ENCODE data around the gene TKT. TPM values are rescaled to one million over a fixed set of nuclear protein-coding genes. Genes with fewer than 3 reads are reported as not detected.

Gene TKT
- total RNA-seq, 1 donor from 2014 or later = 351 TPM

- no peak overlapping the region for H3K4me3 Mint-ChIP-seq
- no peaks in the 10 kb centered on the region for H3K9me3 Mint-ChIP-seq
- no peak overlapping the region for H3K27ac Mint-ChIP-seq
- intact Hi-C loops (cut with micrococcal nuclease) = no loop called here
- no peak for DNase-seq (ENCODE audit: low spot score)
- peaks cover 19% of the 10 kb centered on the region for H3K36me3 Mint-ChIP-seq (ENCODE audit: low read depth)
- H3K4me1 Mint-ChIP-seq (ENCODE audit: low read depth) = no peaks in the 10 kb centered on the region
- no peaks in the 10 kb centered on the region for H3K27me3 Mint-ChIP-seq (ENCODE audit: insufficient read depth)
Measured at GRCh38 chr3:53181024-53181371, 74.8 kb downstream of the TKT start.

- DNase-seq (ENCODE audit: low spot score) = no peak
- Mint-ChIP-seq H3K9me3 (no peaks in the 10 kb centered on the region), H3K36me3 (ENCODE audit: low read depth) (peaks cover 17% of the 10 kb centered on the region), H3K27ac (no peak overlapping the region), H3K4me1 (ENCODE audit: low read depth) (no peaks in the 10 kb centered on the region), H3K27me3 (ENCODE audit: insufficient read depth) (no peaks in the 10 kb centered on the region), H3K4me3 (no peak overlapping the region)
- intact Hi-C loops (cut with micrococcal nuclease) = no loop called here
Measured at GRCh38 chr3:53180305-53181023, 75.4 kb downstream of the TKT start.

DNA sequence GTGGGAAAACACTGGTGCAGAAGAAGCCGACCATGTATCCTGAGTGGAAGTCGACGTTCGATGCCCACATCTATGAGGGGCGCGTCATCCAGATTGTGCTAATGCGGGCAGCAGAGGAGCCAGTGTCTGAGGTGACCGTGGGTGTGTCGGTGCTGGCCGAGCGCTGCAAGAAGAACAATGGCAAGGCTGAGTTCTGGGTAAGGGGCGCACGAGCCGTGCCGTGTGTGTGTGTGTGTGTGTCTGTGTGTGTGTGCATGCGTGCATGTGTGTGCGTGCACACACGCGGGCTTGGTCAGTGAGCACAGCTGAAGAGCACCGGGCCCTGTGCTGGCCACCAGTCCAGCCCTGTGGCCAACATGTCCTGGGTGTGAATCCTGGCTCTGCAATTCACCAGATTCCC lies 76.2 kb downstream of the TKT start:
- Mint-ChIP-seq H3K27ac (no peak overlapping the region), H3K36me3 (ENCODE audit: low read depth) (peaks cover 13% of the 10 kb centered on the region), H3K4me1 (ENCODE audit: low read depth) (no peaks in the 10 kb centered on the region), H3K27me3 (ENCODE audit: insufficient read depth) (no peaks in the 10 kb centered on the region), H3K4me3 (no peak overlapping the region), H3K9me3 (no peaks in the 10 kb centered on the region)
- intact Hi-C loops (cut with micrococcal nuclease) = no loop called here
- no peak for DNase-seq (ENCODE audit: low spot score)

- intact Hi-C loops (cut with micrococcal nuclease) = no loop called here
- Mint-ChIP-seq H3K36me3 (ENCODE audit: low read depth) (peaks cover 17% of the 10 kb centered on the region), H3K9me3 (no peaks in the 10 kb centered on the region), H3K27ac (no peak overlapping the region), H3K4me1 (ENCODE audit: low read depth) (no peaks in the 10 kb centered on the region), H3K27me3 (ENCODE audit: insufficient read depth) (no peaks in the 10 kb centered on the region), H3K4me3 (no peak overlapping the region)
- DNase-seq (ENCODE audit: low spot score) = no peak
Measured at GRCh38 chr3:53178246-53178645, 77.6 kb downstream of the TKT start.

DNA sequence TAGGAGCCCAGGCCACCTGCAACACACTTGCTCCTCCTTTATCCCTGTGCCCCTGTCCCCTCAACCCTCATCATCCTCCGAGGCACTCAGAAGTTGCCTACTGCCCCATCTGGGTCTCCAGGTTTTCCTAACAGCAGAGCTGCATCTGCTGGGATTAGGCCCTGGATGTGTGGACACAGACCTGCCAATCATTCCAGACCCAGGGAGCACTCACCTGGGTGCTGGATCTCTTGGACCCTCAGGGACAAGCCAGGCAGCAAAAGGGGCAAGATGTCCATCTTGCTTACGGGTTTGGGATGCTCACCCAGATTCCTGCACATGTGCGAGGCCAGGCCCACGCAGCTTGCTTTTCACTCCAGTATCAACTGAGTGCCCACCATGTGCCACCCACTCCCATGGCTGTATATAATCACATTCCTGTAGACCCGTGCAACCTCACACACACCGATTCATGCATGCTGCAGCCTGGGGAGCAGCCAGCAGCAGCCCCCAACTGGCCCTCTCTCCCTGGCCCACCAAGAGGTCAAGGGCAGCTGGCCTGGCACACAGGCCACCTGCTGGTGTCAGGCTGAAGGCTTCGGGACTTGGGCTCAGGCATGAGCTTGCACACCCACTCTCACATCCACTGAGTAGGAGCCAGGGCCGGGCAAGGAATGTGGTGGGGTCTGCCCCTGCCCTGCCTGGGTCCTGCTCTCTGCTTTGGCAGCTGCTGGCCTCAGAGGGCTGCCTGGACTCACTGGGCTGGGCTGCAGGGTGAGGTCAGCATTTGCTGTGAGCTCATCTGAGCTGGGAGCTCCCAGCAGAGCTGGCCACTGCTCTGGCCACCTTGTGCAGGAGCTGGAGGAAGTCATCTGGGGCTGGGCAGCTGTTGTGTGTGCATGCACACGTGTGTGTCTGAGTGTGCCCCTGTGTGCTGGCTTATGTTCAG lies 79.9 kb downstream of the TKT start:
- no peaks in the 10 kb centered on the region for H3K9me3 Mint-ChIP-seq
- peaks cover 10% of the 10 kb centered on the region for H3K4me1 Mint-ChIP-seq (ENCODE audit: low read depth)
- intact Hi-C loops (cut with micrococcal nuclease) = no loop called here
- H3K27me3 Mint-ChIP-seq (ENCODE audit: insufficient read depth) = no peaks in the 10 kb centered on the region
- DNase-seq (ENCODE audit: low spot score) = no peak
- H3K4me3 Mint-ChIP-seq = no peak overlapping the region
- peaks cover 14% of the 10 kb centered on the region for H3K36me3 Mint-ChIP-seq (ENCODE audit: low read depth)
- no peak overlapping the region for H3K27ac Mint-ChIP-seq

Other genes with a start within 250 kb of the TKT start
- gene SFMBT1, start 209.9 kb downstream of the TKT start, total RNA-seq = 28.4 and 31.0 TPM in 2 replicates
- gene RFT1, start 125.6 kb downstream of the TKT start, total RNA-seq = 44.9 and 46.2 TPM in 2 replicates
- gene PRKCD, start 94.8 kb downstream of the TKT start, total RNA-seq = 24.8 and 28.0 TPM in 2 replicates
- gene DCP1A, start 91.5 kb upstream of the TKT start, total RNA-seq = 46.3 and 48.6 TPM in 2 replicates
- 0.65 and 1.2 TPM in 2 replicates for gene CACNA1D, start 238.6 kb upstream of the TKT start, total RNA-seq